ENCODE results near the gene COL11A2. TPM values are rescaled to one million over a fixed set of nuclear protein-coding genes. Genes with fewer than 3 reads are reported as not detected.

COL11A2 gene
- polyA plus RNA-seq, 1 of the 3 experiments (the other 2 are of a cell fraction) = 0.99 TPM

GRCh38 chr6:33143113-33143770 is 49.0 kb downstream of the COL11A2 start:
- Histone ChIP-seq H3K36me3 (replicated peaks in 1 of 2; ENCODE audit: control insufficient read depth in 1 of 2, insufficient read depth in 2 of 2, low read length in 1 of 2) (no peaks in the 10 kb centered on the region), H3K27me3 (ENCODE audit: insufficient read depth) (peaks cover 54% of the 10 kb centered on the region), H3K27ac (ENCODE audit: low read depth in 2 of 2, low read length in 1 of 2) (no peak overlapping the region), H4K20me1 (ENCODE audit: insufficient read depth) (no peaks in the 10 kb centered on the region), H3K4me1 (ENCODE audit: control insufficient read depth in 1 of 2, insufficient read depth in 2 of 2, low read depth in 1 of 2, low read length in 1 of 2) (no peaks in the 10 kb centered on the region), H2AFZ (ENCODE audit: low read depth) (no peak overlapping the region), H3K4me3 (ENCODE audit: low read depth in 2 of 2, low read length in 1 of 2) (no peak overlapping the region), H3F3A (replicated peaks; ENCODE audit: insufficient read depth) (no peaks in the 10 kb centered on the region), H3K79me2 (ENCODE audit: insufficient read depth) (no peaks in the 10 kb centered on the region), H3K9me2 (no peaks in the 10 kb centered on the region), H3K9ac (no peak overlapping the region), H3K9me3 (no peaks in the 10 kb centered on the region), H3K4me2 (no peak overlapping the region)
- no peak for DNase-seq
- CTCF ChIA-PET = interaction anchor here (1.0 to 1.5 kb wide), 3 partner anchors 17 to 22 kb away, joined by 3 to 4 read pairs (median 3); no protein-coding TSS in a partner anchor
- no peak for TF ChIP-seq YY1 (IDR thresholded peaks at IDR 0.05; ENCODE audit: low read depth)
- no peak for TF ChIP-seq IRF3 (IDR thresholded peaks at IDR 0.05; ENCODE audit: low read depth, low read length)
- TF ChIP-seq RAD21 (IDR thresholded peaks at IDR 0.05; ENCODE audit: low read length) = no peak
- TF ChIP-seq PBX3 (IDR thresholded peaks at IDR 0.05) = no peak
- TF ChIP-seq RCOR1 (IDR thresholded peaks at IDR 0.05; ENCODE audit: low read length) = no peak
- TF ChIP-seq FOXJ3 (CRISPR knock-in tag; IDR thresholded peaks at IDR 0.05) = no peak
- TF ChIP-seq SMC3 (IDR thresholded peaks at IDR 0.05; ENCODE audit: low read depth, low read length) = no peak
- TF ChIP-seq JUND (IDR thresholded peaks at IDR 0.05) = no peak
- TF ChIP-seq SIN3A (IDR thresholded peaks at IDR 0.05; ENCODE audit: borderline replicate concordance, low read depth, low read length) = no peak
- POLR2A ChIA-PET = no interaction called here
- WGBS (ENCODE audit: low lambda C conversion rate) = 27% methylated on average over 14 of the region's 14 CpGs

GRCh38 chr6:33142501-33143070 is 49.7 kb downstream of the COL11A2 start:
- Histone ChIP-seq H3K9me2 (no peaks in the 10 kb centered on the region), H3K27ac (ENCODE audit: low read depth in 2 of 2, low read length in 1 of 2) (no peak overlapping the region), H3K36me3 (replicated peaks in 1 of 2; ENCODE audit: control insufficient read depth in 1 of 2, insufficient read depth in 2 of 2, low read length in 1 of 2) (no peaks in the 10 kb centered on the region), H3K9me3 (no peaks in the 10 kb centered on the region), H3K4me1 (ENCODE audit: control insufficient read depth in 1 of 2, insufficient read depth in 2 of 2, low read depth in 1 of 2, low read length in 1 of 2) (no peaks in the 10 kb centered on the region), H4K20me1 (ENCODE audit: insufficient read depth) (no peaks in the 10 kb centered on the region), H2AFZ (ENCODE audit: low read depth) (no peak overlapping the region), H3K79me2 (ENCODE audit: insufficient read depth) (no peaks in the 10 kb centered on the region), H3K4me3 (ENCODE audit: low read depth in 2 of 2, low read length in 1 of 2) (no peak overlapping the region), H3F3A (replicated peaks; ENCODE audit: insufficient read depth) (no peaks in the 10 kb centered on the region), H3K27me3 (ENCODE audit: insufficient read depth) (peaks cover 60% of the 10 kb centered on the region), H3K9ac (no peak overlapping the region), H3K4me2 (no peak overlapping the region)
- DNase-seq = no peak
- 4% methylated on average over 5 of the region's 5 CpGs for WGBS (ENCODE audit: low lambda C conversion rate)
- ChIA-PET CTCF (interaction anchor here (1.0 to 1.5 kb wide), 3 partner anchors 17 to 21 kb away, joined by 3 to 4 read pairs (median 3); no protein-coding TSS in a partner anchor), POLR2A (no interaction called here)
- TF ChIP-seq ZBTB33 (IDR thresholded peaks at IDR 0.05; ENCODE audit: borderline replicate concordance, low read depth) (no peak), RFX5 (IDR thresholded peaks at IDR 0.05; ENCODE audit: low read length) (no peak), RAD21 (IDR thresholded peaks at IDR 0.05; ENCODE audit: low read length) (no peak), SIN3A (IDR thresholded peaks at IDR 0.05; ENCODE audit: borderline replicate concordance, low read depth, low read length) (no peak), FOSL2 (IDR thresholded peaks at IDR 0.05; ENCODE audit: borderline replicate concordance, low read depth) (no peak)

All from SK-N-SH (cell line).